ENCODE data around the gene NME9.

NME9 gene

DNA sequence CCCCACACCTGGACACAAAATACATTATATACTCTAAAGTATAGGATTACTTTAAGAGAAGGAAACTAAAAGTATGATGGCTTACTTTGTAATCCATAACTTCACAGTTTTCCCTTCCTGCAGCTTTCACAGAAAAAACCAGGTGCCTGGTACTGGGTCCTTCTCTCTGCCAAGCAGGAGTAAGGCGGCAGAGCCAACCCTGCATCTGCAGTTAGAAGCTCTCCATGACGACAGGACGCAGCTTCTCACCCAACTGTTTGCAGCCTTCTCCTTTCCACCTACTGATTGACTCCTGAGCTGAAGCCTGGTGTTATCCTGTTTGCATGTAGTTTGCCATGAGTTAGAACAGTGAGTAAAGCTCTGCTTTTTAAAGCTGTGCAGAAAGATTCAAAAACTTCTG lies 25.4 kb upstream of the NME9 start:
- Mint-ChIP-seq H3K27ac (no peak overlapping the region), H3K4me1 (ENCODE audit: low read depth) (no peaks in the 10 kb centered on the region), H3K9me3 (no peaks in the 10 kb centered on the region), H3K36me3 (ENCODE audit: low read depth) (no peaks in the 10 kb centered on the region), H3K27me3 (ENCODE audit: low read depth) (peaks cover 18% of the 10 kb centered on the region), H3K4me3 (no peak overlapping the region)
- no peak for DNase-seq (ENCODE audit: low spot score)

DNA sequence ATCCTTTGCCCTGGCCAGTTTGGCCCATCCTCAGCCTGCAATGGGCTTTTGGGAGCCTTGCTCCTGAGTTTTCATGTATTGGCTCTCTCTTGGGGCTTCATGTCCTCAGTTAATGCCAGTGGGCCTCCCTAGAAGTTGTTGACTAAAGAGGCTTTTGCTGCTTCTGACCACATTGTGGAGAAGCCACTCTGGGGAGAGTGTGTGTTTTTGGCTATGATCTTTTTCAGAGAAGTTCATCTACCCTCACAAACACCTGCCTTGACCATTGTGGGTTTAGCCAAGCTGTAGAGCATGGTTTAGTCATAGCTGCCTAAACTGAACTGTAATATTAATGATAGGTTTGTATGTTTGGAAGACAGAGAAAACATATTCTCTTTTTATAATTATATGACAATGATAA lies 24.7 kb upstream of the NME9 start:
- Mint-ChIP-seq H3K27me3 (ENCODE audit: low read depth) (peaks cover 25% of the 10 kb centered on the region), H3K4me1 (ENCODE audit: low read depth) (no peaks in the 10 kb centered on the region), H3K36me3 (ENCODE audit: low read depth) (no peaks in the 10 kb centered on the region), H3K9me3 (no peaks in the 10 kb centered on the region), H3K4me3 (no peak overlapping the region), H3K27ac (no peak overlapping the region)
- DNase-seq (ENCODE audit: low spot score) = no peak

DNA sequence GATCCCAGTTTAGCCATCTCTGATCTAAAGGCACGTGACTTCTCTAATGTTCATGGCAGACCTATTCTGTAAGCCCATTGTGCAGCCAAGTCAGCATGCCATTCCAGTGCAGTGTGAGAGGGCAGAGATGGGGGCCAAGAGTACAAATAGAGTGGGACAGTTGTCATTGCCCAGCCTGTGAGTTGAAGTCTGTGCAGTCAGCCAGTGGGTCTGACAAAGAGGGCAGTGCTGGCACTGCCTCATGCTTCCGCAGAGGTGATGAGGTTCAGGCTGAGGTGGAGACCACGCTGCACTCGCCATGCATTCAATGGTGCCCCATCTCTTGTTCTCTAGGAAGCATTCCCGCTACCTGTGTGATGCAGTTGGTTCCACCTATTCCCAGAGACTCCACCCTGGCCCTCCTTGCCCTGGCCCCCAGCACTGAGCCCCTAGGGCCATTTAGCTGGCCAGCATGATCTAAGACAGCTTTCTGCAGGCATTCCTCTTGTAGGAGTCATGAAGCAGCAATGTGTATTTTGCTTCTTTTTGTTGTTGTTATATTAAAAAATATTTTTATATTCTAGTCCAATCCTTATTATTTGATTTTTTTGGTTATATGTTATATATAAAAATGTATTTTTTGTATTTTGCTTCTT lies 22.4 kb upstream of the NME9 start:
- no peak overlapping the region for H3K27ac Mint-ChIP-seq
- peaks cover 5% of the 10 kb centered on the region for H3K4me1 Mint-ChIP-seq (ENCODE audit: low read depth)
- peaks cover 40% of the 10 kb centered on the region for H3K27me3 Mint-ChIP-seq (ENCODE audit: low read depth)
- no peaks in the 10 kb centered on the region for H3K9me3 Mint-ChIP-seq
- H3K36me3 Mint-ChIP-seq (ENCODE audit: low read depth) = no peaks in the 10 kb centered on the region
- H3K4me3 Mint-ChIP-seq = no peak overlapping the region
- no peak for DNase-seq (ENCODE audit: low spot score)

DNA sequence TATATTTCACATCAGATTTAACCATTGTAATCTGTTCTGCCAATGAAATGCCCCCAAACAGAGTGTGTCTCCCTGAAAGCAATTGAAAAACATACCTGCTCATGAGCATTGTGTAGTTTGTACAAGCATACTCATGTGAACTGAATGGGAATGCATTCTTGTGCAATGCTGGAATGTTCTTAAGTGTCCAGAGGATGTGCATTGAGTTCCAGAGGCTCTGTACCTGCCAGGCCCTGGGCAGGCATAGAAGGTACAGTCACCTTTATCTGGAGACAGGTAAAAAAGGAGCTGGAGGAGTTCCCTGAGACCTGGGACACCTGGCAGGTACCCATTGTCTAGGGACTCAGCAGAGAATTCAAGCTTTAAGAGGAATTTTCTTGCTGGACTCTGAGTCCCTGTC lies 21.5 kb upstream of the NME9 start:
- no peak overlapping the region for H3K27ac Mint-ChIP-seq
- peaks cover 49% of the 10 kb centered on the region for H3K27me3 Mint-ChIP-seq (ENCODE audit: low read depth)
- H3K9me3 Mint-ChIP-seq = no peaks in the 10 kb centered on the region
- H3K36me3 Mint-ChIP-seq (ENCODE audit: low read depth) = no peaks in the 10 kb centered on the region
- DNase-seq (ENCODE audit: low spot score) = no peak
- peaks cover 5% of the 10 kb centered on the region for H3K4me1 Mint-ChIP-seq (ENCODE audit: low read depth)
- H3K4me3 Mint-ChIP-seq = no peak overlapping the region

DNA sequence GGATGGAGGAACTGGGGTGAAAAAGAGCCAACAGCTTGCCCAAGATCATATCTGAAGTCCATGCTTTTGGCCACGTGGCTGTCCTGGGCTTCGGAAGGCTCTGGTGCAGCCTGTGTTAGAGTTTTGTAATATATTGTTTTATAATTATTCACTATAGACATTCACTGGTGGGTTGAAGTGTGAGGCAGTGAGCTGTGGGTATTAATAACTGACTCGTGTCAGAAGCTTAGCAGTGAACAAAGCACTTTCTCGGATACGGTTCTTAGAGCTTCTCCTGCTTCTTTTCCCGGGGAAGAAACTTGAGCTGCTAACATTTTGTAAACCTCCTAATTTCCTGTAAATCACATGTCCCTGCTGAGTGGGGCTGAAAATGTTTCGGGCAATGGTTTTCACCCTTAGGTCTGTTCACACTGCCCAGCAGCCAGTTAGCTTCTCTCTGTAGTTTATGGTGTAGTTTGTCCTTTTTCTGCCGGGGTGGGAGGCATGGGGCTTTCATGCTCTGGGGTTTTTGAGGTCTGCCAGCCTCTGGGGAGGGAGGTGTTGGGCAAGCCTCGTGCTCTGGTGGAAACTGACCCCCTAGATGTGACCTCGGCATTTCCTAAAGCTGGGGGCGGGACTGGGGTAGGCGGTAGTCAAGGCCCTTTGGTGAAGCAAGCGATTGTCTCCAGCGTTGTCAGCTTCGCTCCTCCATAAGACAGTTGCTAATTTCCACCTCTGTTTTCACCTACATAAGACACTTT lies 20.4 kb upstream of the NME9 start:
- H3K4me1 Mint-ChIP-seq (ENCODE audit: low read depth) = peaks cover 5% of the 10 kb centered on the region
- H3K4me3 Mint-ChIP-seq = no peak overlapping the region
- no peak for DNase-seq (ENCODE audit: low spot score)
- no peak overlapping the region for H3K27ac Mint-ChIP-seq
- H3K27me3 Mint-ChIP-seq (ENCODE audit: low read depth) = peaks cover 55% of the 10 kb centered on the region
- H3K9me3 Mint-ChIP-seq = no peaks in the 10 kb centered on the region
- no peaks in the 10 kb centered on the region for H3K36me3 Mint-ChIP-seq (ENCODE audit: low read depth)

DNA sequence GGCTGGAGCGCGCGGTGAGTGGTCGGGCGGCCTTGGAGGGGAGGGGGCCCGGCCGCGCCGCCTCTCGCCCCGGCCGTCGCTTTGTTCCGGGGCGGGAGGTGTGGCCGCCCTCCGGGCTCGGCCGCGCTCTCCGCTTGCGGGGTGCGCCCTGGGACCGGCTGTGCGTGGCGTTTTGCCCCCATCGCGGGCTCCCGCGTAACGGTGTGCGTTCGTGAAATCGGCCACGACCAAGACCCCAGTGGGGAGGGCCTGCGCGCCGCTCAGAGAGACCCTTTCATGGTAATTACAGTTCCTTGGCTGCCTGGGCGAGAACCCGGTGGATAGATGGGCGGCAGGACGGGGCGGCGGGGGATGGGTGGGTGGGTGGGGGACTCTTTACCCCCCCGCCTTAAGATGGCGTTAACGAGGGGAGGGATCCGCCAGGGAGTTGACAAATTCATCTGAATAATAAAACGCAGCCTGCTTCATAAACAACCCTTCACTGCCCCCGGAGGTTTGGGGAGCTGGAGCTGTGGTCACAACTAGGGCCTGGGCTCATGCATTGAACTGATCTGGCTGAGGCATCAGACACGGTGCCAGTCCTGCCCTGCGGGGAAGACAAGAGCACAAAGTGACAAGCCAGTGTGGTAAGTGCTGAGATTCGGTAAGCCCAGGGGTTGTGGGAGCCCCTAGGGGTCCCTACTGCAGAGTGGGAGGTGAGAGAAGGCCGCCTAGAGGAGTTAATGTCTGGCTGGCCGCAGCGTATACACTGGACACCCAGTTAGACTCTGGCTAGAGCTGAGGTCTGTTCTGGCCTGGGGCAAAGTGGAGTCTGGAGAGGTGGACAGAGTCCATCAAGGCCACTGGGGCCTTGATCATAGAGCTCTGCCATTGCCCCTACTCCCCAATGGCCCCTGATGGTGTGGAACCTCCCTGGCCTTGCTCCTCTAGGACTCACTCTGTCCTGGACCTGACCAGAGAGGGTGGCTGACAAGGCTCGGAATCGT lies 19.4 kb upstream of the NME9 start:
- Mint-ChIP-seq H3K4me3 (peak overlapping the region; percentile 59), H3K27me3 (ENCODE audit: low read depth) (peaks cover 52% of the 10 kb centered on the region), H3K27ac (no peak overlapping the region), H3K4me1 (ENCODE audit: low read depth) (peaks cover 5% of the 10 kb centered on the region), H3K36me3 (ENCODE audit: low read depth) (no peaks in the 10 kb centered on the region), H3K9me3 (no peaks in the 10 kb centered on the region)
- no peak for DNase-seq (ENCODE audit: low spot score)

DNA sequence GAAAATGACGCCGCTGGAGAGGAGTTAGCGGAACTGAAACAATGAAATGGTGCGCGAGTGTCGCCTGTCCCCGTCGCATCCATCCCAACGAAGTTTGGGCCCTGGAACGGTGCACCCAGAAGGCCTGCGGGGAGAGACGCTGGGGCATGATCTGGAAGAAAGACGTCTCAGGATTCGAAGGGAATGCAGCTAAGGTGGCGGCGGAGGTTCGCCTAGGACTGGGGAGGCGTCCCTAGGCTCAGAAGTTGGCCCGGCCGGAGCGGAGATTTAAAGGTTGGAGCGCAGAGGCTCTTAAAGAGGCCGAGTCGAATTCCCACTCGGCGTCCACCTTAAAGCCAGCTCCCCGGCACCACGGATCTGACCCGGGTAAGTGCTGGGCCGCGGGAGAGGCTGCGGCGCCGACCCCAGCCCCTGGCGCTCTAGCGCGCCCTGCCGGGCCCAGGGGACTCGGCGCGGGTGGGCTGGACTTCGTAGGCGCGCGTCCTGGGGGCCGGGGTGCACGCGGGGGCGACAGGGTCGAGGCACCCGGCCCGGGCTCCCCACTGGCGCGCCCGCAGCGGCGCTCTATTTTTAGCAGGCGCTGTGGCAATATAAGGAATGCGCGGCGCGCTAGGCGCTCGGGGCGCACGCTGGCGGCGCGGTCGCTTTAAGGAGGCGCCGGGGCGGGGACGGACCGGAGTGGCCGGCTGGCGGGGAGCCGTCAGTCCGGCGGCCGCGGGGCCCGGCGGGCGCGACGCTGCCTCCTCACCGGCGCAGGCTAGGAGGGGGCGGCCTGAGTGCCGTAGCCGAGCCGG lies 18.5 kb upstream of the NME9 start, which contains the start of gene MRAS:
TSS of gene MRAS (plus strand) at position 620 of the 794 bp plus-strand sequence. CDS start 24,305 bp downstream, outside the sequence.
- H3K36me3 Mint-ChIP-seq (ENCODE audit: low read depth) = no peaks in the 10 kb centered on the region
- peaks cover 5% of the 10 kb centered on the region for H3K4me1 Mint-ChIP-seq (ENCODE audit: low read depth)
- peak; percentile 28 for DNase-seq (ENCODE audit: low spot score)
- H3K4me3 Mint-ChIP-seq = peak within 1 kb of the TSS; percentile 96
- peaks cover 48% of the 10 kb centered on the region for H3K27me3 Mint-ChIP-seq (ENCODE audit: low read depth)
- peak within 1 kb of the TSS; percentile 60 for H3K27ac Mint-ChIP-seq
- H3K9me3 Mint-ChIP-seq = no peaks in the 10 kb centered on the region

DNA sequence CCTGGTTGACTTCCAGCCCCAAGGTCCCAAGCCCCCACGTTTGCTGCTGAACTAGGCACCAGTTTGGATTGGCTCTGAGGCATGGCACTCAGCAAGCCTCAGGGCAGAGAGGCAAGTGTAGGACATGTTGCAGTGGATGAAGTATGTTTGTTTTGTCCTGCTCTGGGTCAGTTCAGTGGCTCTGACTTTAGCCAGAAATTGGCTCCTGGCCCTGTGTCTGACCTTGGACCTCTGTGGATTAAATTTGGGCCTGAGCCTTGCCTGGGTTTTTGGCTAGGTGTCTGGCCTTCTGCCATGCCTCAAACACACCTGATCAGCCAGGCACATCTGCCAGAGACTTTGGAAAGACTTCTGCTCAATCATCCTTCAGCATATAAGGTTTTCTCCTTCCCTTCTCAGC lies 15.1 kb upstream of the NME9 start:
- H3K9me3 Mint-ChIP-seq = no peaks in the 10 kb centered on the region
- H3K27ac Mint-ChIP-seq = no peak overlapping the region
- no peaks in the 10 kb centered on the region for H3K36me3 Mint-ChIP-seq (ENCODE audit: low read depth)
- H3K4me1 Mint-ChIP-seq (ENCODE audit: low read depth) = peaks cover 5% of the 10 kb centered on the region
- H3K27me3 Mint-ChIP-seq (ENCODE audit: low read depth) = peaks cover 37% of the 10 kb centered on the region
- H3K4me3 Mint-ChIP-seq = no peak overlapping the region
- no peak for DNase-seq (ENCODE audit: low spot score)

DNA sequence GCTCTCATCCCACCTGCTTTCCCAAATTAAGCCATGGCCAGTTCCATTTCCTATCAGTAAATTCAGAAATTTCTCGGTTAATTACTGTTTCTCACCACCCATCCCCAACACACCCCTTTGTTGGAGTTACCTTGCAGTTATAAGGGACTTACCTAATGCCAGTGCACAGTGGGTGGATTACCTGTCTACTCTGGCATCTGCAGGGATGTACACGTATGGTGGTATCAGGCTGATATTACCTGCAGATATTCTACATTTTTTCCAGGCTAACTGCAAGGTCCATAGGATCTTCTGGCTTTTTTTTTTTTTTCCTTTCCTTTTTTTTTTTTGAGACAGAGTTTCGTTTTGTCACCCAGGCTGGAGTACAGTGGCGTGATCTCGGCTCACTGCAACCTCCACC lies 10.9 kb upstream of the NME9 start:
- no peak overlapping the region for H3K4me3 Mint-ChIP-seq
- no peak for DNase-seq (ENCODE audit: low spot score)
- no peaks in the 10 kb centered on the region for H3K4me1 Mint-ChIP-seq (ENCODE audit: low read depth)
- no peaks in the 10 kb centered on the region for H3K36me3 Mint-ChIP-seq (ENCODE audit: low read depth)
- H3K27me3 Mint-ChIP-seq (ENCODE audit: low read depth) = peaks cover 9% of the 10 kb centered on the region
- H3K9me3 Mint-ChIP-seq = no peaks in the 10 kb centered on the region
- H3K27ac Mint-ChIP-seq = no peak overlapping the region

DNA sequence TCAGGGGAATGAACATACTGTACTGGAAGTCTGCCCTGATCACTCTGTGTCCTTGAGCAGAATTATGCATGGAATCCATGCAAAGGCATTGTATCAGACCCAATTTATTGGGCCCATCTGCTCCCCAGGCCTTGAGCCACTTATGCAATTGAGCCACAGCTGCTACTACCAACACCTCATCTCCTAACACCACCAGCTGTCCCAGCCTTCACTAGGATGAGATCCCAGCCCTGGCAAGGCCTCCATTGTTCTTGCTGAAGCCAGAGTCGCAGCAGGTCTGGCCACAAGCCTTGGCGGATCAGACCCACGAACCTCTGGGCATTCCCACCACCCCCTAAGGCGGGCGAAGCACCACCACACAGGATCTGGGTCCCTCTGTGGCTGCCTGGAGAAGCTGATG lies 9.2 kb upstream of the NME9 start:
- no peak for DNase-seq (ENCODE audit: low spot score)
- Mint-ChIP-seq H3K27ac (no peak overlapping the region), H3K27me3 (ENCODE audit: low read depth) (peaks cover 7% of the 10 kb centered on the region), H3K9me3 (no peaks in the 10 kb centered on the region), H3K4me1 (ENCODE audit: low read depth) (no peaks in the 10 kb centered on the region), H3K36me3 (ENCODE audit: low read depth) (no peaks in the 10 kb centered on the region), H3K4me3 (no peak overlapping the region)

DNA sequence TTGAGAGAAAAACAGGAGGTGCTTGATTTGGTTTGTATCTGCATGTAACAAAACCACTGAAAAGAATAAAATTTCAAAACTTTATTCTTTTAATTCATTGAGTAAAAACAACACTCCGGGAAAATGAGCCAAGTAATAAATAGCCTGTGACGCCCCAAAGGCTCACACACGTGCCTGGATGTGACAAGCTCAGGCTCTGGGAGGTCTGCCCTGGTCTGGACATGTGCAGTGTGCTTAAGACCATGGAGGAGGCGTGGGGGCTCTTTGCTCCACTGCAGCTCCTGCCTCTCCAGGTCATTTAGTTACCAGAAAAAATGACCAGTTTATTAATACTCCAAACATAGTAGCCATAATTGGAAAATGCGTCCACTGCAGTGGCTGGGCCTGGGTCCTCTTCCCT lies 8.6 kb upstream of the NME9 start:
- H3K4me3 Mint-ChIP-seq = no peak overlapping the region
- no peaks in the 10 kb centered on the region for H3K4me1 Mint-ChIP-seq (ENCODE audit: low read depth)
- no peaks in the 10 kb centered on the region for H3K9me3 Mint-ChIP-seq
- H3K36me3 Mint-ChIP-seq (ENCODE audit: low read depth) = no peaks in the 10 kb centered on the region
- no peak overlapping the region for H3K27ac Mint-ChIP-seq
- no peak for DNase-seq (ENCODE audit: low spot score)
- H3K27me3 Mint-ChIP-seq (ENCODE audit: low read depth) = peaks cover 6% of the 10 kb centered on the region

DNA sequence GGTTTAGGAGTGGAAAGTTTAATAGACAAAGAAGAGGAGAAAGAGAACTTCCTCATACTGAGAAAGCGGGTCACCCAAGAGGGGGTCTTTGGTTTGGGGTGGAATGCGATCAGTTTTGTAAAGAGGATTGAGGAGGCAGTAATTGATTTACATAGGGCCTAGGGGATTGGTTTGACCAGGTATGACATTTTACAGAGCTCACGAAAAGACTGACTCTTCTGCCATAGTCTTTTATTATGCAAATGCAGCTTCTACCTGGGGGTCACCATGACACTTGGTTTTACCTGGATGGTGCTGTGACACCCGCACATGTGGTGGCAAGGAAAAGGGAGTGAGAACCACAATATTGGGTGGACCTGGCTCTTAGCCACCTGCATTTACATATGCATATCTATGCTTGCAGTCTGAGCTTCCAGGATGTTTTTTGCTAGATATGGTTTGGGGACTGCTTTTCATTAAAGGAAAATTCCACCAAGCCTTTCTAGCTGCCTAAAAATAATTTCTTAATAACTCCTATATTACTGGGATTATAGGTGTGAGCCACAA lies 6.9 kb upstream of the NME9 start:
- H3K27ac Mint-ChIP-seq = no peak overlapping the region
- DNase-seq (ENCODE audit: low spot score) = no peak
- H3K4me1 Mint-ChIP-seq (ENCODE audit: low read depth) = no peaks in the 10 kb centered on the region
- no peaks in the 10 kb centered on the region for H3K36me3 Mint-ChIP-seq (ENCODE audit: low read depth)
- no peak overlapping the region for H3K4me3 Mint-ChIP-seq
- no peaks in the 10 kb centered on the region for H3K9me3 Mint-ChIP-seq
- H3K27me3 Mint-ChIP-seq (ENCODE audit: low read depth) = peaks cover 8% of the 10 kb centered on the region

DNA sequence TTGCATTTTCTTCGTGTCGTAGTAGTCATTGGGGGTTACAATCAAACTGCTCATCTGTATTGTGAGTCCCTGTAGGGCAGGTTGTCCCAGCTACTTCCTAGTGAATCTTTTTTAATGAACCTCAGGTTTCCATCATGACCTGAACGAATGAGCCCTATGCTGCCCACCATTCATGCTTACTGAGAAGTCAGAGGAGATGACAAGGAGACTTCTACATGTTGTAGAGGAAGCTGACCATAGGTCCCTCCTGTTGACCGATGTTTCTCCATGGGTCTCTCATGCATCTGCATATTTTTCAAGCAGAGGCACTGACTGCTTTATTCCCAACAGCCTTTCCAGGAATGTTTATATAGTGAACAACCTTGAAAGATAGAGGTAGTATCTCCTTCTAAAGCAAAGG lies 5.0 kb upstream of the NME9 start:
- DNase-seq (ENCODE audit: low spot score) = no peak
- Mint-ChIP-seq H3K36me3 (ENCODE audit: low read depth) (no peaks in the 10 kb centered on the region), H3K27me3 (ENCODE audit: low read depth) (peaks cover 6% of the 10 kb centered on the region), H3K9me3 (no peaks in the 10 kb centered on the region), H3K4me3 (no peak overlapping the region), H3K4me1 (ENCODE audit: low read depth) (peaks cover 5% of the 10 kb centered on the region), H3K27ac (no peak overlapping the region)
